Astrocyte of the hippocampus (primary cell): ENCODE data around the gene CPLX3.

Experiments used
- DNase-seq: peaks from one replicate; pipeline ENCODE4 v3.0.0; 2011; ENCODE audit warnings: low read depth, low spot score

CPLX3 gene

GRCh38 chr15:74802290-74802689, 24.1 kb upstream of the CPLX3 start:
- DNase-seq: no peak

GRCh38 chr15:74802862-74803447, 23.5 kb upstream of the CPLX3 start:
- DNase-seq: no peak

- no peak for DNase-seq
These were observed 21.5 kb upstream of the CPLX3 start for GRCh38 chr15:74804935-74805334.

GRCh38 chr15:74807282-74807681, 19.1 kb upstream of the CPLX3 start:
- no peak for DNase-seq

- DNase-seq: no peak
These were observed 18.2 kb upstream of the CPLX3 start for GRCh38 chr15:74808078-74808839.

- no peak for DNase-seq
These were observed 17.6 kb upstream of the CPLX3 start for GRCh38 chr15:74808840-74809229.

GRCh38 chr15:74809242-74809641, 17.2 kb upstream of the CPLX3 start:
- no peak for DNase-seq

GRCh38 chr15:74809956-74810355, 16.5 kb upstream of the CPLX3 start:
- DNase-seq: peak; percentile 40

GRCh38 chr15:74812533-74812932, 13.9 kb upstream of the CPLX3 start, which contains the start of gene LMAN1L:
TSS of gene LMAN1L (plus strand) at chr15:74812835. CDS start at chr15:74812855, 20 bp downstream.
- DNase-seq: no peak

GRCh38 chr15:74815121-74815934, 11.1 kb upstream of the CPLX3 start:
- peak; percentile 38 for DNase-seq

GRCh38 chr15:74815961-74816360, 10.5 kb upstream of the CPLX3 start:
- no peak for DNase-seq

GRCh38 chr15:74816624-74817369, 9.6 kb upstream of the CPLX3 start:
- no peak for DNase-seq

GRCh38 chr15:74817370-74817737, 9.1 kb upstream of the CPLX3 start:
- peak; percentile 39 for DNase-seq

GRCh38 chr15:74820056-74820455, 6.4 kb upstream of the CPLX3 start:
- DNase-seq: no peak

GRCh38 chr15:74821091-74821789, 5.2 kb upstream of the CPLX3 start:
- no peak for DNase-seq

- no peak for DNase-seq
These were observed 4.7 kb upstream of the CPLX3 start for GRCh38 chr15:74821790-74822158.

GRCh38 chr15:74822233-74822632, 4.2 kb upstream of the CPLX3 start:
- no peak for DNase-seq

GRCh38 chr15:74823324-74823723, 3.1 kb upstream of the CPLX3 start:
- DNase-seq: no peak

GRCh38 chr15:74824976-74825375, 1.5 kb upstream of the CPLX3 start:
- no peak for DNase-seq

- DNase-seq: no peak
These were observed 561 bp upstream of the CPLX3 start for GRCh38 chr15:74825866-74826265.

- DNase-seq: no peak
These were observed 494 bp downstream of the CPLX3 start for GRCh38 chr15:74826921-74827320.
